Smooth muscle cell (in vitro differentiated cells): ENCODE measurements around the gene GOLT1A. TPM values are rescaled to one million over a fixed set of nuclear protein-coding genes. Genes with fewer than 3 reads are reported as not detected.

Experiments
- DNase-seq: peaks from one replicate; lab custom pipeline; 2025; ENCODE audit not compliant: unreplicated experiment; lab: John Stamatoyannopoulos, UW
- H2AFZ ChIP-seq: fragments of 200-600 bp; sonication (generic); 2 replicates; pipeline ENCODE4 v1.6.0; 2016; ENCODE audit warnings: antibody characterized with exemption, low read depth, mild to moderate bottlenecking
- H3F3A ChIP-seq: fragments of 200-600 bp; sonication (generic); 2 replicates; pipeline ENCODE4 v1.6.0; 2017; ENCODE audit warnings: antibody characterized with exemption, low read depth
- H3K27ac ChIP-seq: fragments of 200-600 bp; sonication (generic); 2 replicates; pipeline ENCODE4 v1.5.1; 2016; ENCODE audit warnings: low read depth, mild to moderate bottlenecking
- H3K27me3 ChIP-seq: fragments of 200-600 bp; sonication (generic); 2 replicates; pipeline ENCODE4 v1.6.1; 2016; ENCODE audit warnings: low read depth, mild to moderate bottlenecking
- H3K36me3 ChIP-seq: fragments of 200-600 bp; sonication (generic); 2 replicates; pipeline ENCODE4 v1.5.1; 2016; ENCODE audit warnings: low read depth
- H3K4me1 ChIP-seq: fragments of 200-600 bp; sonication (generic); 2 replicates; pipeline ENCODE4 v1.5.1; 2016; ENCODE audit warnings: low read depth
- H3K4me2 ChIP-seq: fragments of 200-600 bp; sonication (generic); 2 replicates; pipeline ENCODE4 v1.6.0; 2016; ENCODE audit warnings: mild to moderate bottlenecking
- H3K4me3 ChIP-seq: fragments of 200-600 bp; sonication (generic); 2 replicates; pipeline ENCODE4 v1.5.1; 2016; ENCODE audit warnings: mild to moderate bottlenecking
- H3K79me2 ChIP-seq: fragments of 200-600 bp; sonication (generic); 2 replicates; pipeline ENCODE4 v1.6.0; 2016; ENCODE audit warnings: low read depth, mild to moderate bottlenecking
- H3K9ac ChIP-seq: fragments of 200-600 bp; sonication (generic); 2 replicates; pipeline ENCODE4 v1.6.0; 2016; ENCODE audit warnings: low read depth
- H3K9me3 ChIP-seq: fragments of 200-600 bp; sonication (generic); replicated peaks from 2 replicates; pipeline ENCODE4 v1.5.1; 2016; ENCODE audit warnings: low read depth
- H4K20me1 ChIP-seq: fragments of 200-600 bp; sonication (generic); 2 replicates; pipeline ENCODE4 v1.6.0; 2016; ENCODE audit warnings: low read depth
- WGBS: methylation state at CpG from one replicate; pipeline ENCODE4 v1.1.7; 2016; ENCODE audit warnings: low lambda C conversion rate; 5-methylcytosine and 5-hydroxymethylcytosine counted together
- polyA plus RNA-seq: library from polyadenylated mRNA; unstranded; fragments of >200 nt; fragmentation: Nextera tagmentation; extraction: Ambion mirVana; gene quantifications from 2 replicates; pipeline ENCODE4 v1.2.1, GENCODE V29; 2016
- total RNA-seq: library from RNA; depleted of rRNA; stranded (reverse); fragments of >200 nt; gene quantifications from 2 replicates; pipeline ENCODE4 v1.2.3, GENCODE V29; 2014
- TF ChIP-seq, protein P1 (sequence below): fragments of 200-600 bp; sonication (generic); IDR thresholded peaks from 2 replicates; pipeline ENCODE4 v1.5.1; 2017; ENCODE audit warnings: borderline replicate concordance, mild to moderate bottlenecking, antibody characterized with exemption; ENCODE audit not compliant: insufficient read depth, poor library complexity, severe bottlenecking

Gene GOLT1A
- total and polyA plus RNA-seq, 2 experiments from 2014 or later, result 0.54 TPM; not detected in 1

- Histone ChIP-seq H3K9me3 (no peaks in the 10 kb centered on the region), H3K79me2 (no peaks in the 10 kb centered on the region), H3K4me3 (no peak overlapping the region), H3K27ac (no peak overlapping the region), H4K20me1 (no peaks in the 10 kb centered on the region), H3K27me3 (peaks cover 15% of the 10 kb centered on the region), H3K9ac (no peak overlapping the region), H2AFZ (no peak overlapping the region), H3K4me1 (no peaks in the 10 kb centered on the region), H3K36me3 (no peaks in the 10 kb centered on the region), H3F3A (no peaks in the 10 kb centered on the region), H3K4me2 (no peak overlapping the region)
- no peak for DNase-seq
- TF ChIP-seq, protein P1, sequence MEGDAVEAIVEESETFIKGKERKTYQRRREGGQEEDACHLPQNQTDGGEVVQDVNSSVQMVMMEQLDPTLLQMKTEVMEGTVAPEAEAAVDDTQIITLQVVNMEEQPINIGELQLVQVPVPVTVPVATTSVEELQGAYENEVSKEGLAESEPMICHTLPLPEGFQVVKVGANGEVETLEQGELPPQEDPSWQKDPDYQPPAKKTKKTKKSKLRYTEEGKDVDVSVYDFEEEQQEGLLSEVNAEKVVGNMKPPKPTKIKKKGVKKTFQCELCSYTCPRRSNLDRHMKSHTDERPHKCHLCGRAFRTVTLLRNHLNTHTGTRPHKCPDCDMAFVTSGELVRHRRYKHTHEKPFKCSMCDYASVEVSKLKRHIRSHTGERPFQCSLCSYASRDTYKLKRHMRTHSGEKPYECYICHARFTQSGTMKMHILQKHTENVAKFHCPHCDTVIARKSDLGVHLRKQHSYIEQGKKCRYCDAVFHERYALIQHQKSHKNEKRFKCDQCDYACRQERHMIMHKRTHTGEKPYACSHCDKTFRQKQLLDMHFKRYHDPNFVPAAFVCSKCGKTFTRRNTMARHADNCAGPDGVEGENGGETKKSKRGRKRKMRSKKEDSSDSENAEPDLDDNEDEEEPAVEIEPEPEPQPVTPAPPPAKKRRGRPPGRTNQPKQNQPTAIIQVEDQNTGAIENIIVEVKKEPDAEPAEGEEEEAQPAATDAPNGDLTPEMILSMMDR, result no peak
- WGBS, result 77% methylated on average over 14 of the region's 14 CpGs
Measured at GRCh38 chr1:204161609-204162493, 51.9 kb downstream of the GOLT1A start.

DNA sequence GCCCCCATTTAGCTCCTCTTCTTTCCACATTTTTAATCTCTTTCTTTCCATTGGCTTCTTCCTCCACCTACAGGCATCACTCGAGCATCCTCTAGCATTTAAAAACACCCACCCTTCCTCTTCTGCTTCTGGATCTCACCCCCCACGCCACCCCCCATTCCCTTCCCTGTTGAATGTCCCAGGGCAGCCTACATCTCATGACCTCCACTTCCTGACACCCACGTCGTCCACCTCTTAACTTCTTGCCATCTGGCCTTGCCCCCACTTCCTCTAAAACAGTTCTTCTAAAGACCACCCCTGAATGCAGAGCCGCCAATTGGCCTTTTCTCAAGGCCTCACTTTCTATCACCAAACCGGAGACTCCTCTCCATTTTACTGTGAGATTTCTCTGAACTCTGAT lies 55.8 kb downstream of the GOLT1A start:
- no peak for DNase-seq
- Histone ChIP-seq H3F3A (no peaks in the 10 kb centered on the region), H3K9ac (no peak overlapping the region), H3K27ac (no peak overlapping the region), H3K4me2 (no peak overlapping the region), H4K20me1 (no peaks in the 10 kb centered on the region), H3K9me3 (no peaks in the 10 kb centered on the region), H3K27me3 (peaks cover 15% of the 10 kb centered on the region), H3K4me3 (no peak overlapping the region), H3K36me3 (no peaks in the 10 kb centered on the region), H3K4me1 (no peaks in the 10 kb centered on the region), H3K79me2 (no peaks in the 10 kb centered on the region), H2AFZ (no peak overlapping the region)
- TF ChIP-seq, protein P1, result no peak
- WGBS, result 66% methylated on average over 6 of the region's 6 CpGs

DNA sequence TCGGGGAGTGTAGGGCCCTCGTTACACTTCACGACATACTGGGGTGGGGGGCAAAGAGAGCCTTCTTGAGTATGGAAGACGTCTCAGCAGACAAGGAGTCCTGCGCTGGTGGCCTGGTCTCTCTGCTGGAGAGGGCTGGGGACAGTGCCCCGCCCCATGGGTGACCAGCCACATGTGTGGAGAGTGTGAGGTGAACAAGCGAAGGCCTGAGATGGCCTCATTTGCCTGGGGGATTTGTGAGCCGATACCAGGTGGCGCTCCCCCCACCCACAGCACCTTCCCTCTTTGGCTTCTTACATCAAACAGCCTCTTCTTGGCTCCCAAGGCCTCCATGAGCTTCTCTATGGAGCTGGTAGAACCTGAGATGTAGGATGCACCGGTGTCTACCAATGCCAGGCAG lies 57.9 kb downstream of the GOLT1A start:
- peaks cover 5% of the 10 kb centered on the region for H3K27me3 ChIP-seq
- no peak overlapping the region for H3K4me3 ChIP-seq
- H3K9ac ChIP-seq, result no peak overlapping the region
- no peaks in the 10 kb centered on the region for H3K36me3 ChIP-seq
- H3K79me2 ChIP-seq, result no peaks in the 10 kb centered on the region
- H3K4me2 ChIP-seq, result no peak overlapping the region
- H3F3A ChIP-seq, result no peaks in the 10 kb centered on the region
- 88% methylated on average over 10 of the region's 10 CpGs for WGBS
- no peak overlapping the region for H3K27ac ChIP-seq
- TF ChIP-seq, protein P1, result no peak
- H2AFZ ChIP-seq, result no peak overlapping the region
- H3K9me3 ChIP-seq, result no peaks in the 10 kb centered on the region
- no peaks in the 10 kb centered on the region for H4K20me1 ChIP-seq
- DNase-seq, result no peak
- H3K4me1 ChIP-seq, result no peaks in the 10 kb centered on the region
